ENCODE measurements around the gene EXOC4.

DNA sequence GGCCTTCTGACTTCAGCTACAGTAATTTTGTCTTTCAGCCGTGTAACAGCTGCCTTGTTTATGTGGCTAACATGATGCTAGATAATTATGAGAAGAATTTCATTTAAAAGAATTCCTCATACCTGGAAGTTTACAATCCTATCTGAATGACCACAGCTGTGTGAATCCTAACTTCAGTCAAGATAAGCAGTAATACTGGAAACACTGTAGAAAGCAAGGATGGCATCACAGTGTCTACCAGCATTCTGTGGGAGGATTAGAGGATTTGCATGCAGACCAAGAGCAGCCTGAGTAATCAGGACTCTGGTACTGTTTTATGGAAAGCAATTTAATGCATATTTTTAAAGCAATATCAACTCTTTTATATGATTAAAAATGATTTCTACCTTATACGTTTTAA, 282.4 kb downstream of the EXOC4 start:
- TF ChIP-seq, protein P1, sequence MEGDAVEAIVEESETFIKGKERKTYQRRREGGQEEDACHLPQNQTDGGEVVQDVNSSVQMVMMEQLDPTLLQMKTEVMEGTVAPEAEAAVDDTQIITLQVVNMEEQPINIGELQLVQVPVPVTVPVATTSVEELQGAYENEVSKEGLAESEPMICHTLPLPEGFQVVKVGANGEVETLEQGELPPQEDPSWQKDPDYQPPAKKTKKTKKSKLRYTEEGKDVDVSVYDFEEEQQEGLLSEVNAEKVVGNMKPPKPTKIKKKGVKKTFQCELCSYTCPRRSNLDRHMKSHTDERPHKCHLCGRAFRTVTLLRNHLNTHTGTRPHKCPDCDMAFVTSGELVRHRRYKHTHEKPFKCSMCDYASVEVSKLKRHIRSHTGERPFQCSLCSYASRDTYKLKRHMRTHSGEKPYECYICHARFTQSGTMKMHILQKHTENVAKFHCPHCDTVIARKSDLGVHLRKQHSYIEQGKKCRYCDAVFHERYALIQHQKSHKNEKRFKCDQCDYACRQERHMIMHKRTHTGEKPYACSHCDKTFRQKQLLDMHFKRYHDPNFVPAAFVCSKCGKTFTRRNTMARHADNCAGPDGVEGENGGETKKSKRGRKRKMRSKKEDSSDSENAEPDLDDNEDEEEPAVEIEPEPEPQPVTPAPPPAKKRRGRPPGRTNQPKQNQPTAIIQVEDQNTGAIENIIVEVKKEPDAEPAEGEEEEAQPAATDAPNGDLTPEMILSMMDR (IDR thresholded peaks at IDR 0.05): no peak
- TF ChIP-seq POLR2A (IDR thresholded peaks at IDR 0.05): no peak
- no peak for TF ChIP-seq EP300 (IDR thresholded peaks at IDR 0.05)

Measured in sigmoid colon (tissue), 4 donors.